ENCODE measurements around the gene PTPRT.

GRCh38 chr20:42442716-42443115 lies 747.0 kb downstream of the PTPRT start:
- TF ChIP-seq REST (IDR thresholded peaks at IDR 0.05; ENCODE audit: insufficient read depth in 1 of 2, low read depth in 2 of 2, low read length in 1 of 2) (no peak), CTCF (IDR thresholded peaks at IDR 0.05) (no peak), TCF7L2 (IDR thresholded peaks at IDR 0.05; ENCODE audit: low read depth, low read length) (no peak), POLR2AphosphoS5 (IDR thresholded peaks at IDR 0.05; ENCODE audit: low read depth, low read length) (no peak)

Measured in Panc1 (cell line).